HG03159 (cell line): ENCODE data around the gene MEI4.

Experiments used
- ATAC-seq: cut with Tn5 transposase; IDR thresholded peaks from one replicate; pipeline ENCODE4 v1.9.1; 2021; ENCODE audit warnings: mild to moderate bottlenecking, moderate library complexity; ENCODE audit not compliant: unreplicated experiment

The MEI4 gene

DNA sequence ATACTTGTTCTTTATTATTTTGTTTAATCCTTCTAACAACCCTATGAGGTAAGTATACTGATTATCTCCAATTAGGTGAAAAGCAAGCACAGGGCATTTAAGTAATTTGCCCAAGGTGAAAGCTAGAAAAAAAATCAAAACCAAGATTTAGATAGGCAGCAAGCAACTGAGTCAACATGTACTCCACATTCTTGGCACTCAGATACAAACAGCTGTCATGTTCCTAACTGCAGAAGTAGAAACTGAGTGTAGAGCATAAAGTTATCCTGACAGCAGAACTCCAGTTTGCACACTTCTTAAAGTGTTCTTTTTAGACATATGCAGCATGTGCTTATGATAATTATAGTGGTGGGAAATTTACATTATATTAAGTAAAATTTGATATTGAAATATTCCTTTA lies 278.1 kb downstream of the MEI4 start:
- no peak for ATAC-seq

DNA sequence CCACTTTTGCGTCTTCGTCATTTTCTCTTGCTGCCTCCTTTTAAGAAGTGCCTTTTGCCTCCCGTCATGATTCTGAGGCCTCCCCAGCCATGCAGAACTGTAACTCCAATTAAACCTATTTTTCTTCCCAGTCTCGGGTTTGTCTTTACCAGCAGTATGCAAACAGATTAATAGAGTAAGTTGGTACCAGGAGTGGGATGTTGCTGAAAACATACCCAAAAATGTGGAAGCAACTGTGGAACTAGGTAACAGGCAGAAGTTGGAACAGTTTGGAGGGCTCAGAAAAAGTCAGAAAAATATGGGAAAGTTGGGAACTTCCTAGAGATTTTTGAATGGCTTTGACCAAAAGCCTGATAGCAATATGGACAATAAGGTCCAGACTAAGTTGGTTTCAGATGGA lies 309.2 kb downstream of the MEI4 start:
- ATAC-seq: no peak

DNA sequence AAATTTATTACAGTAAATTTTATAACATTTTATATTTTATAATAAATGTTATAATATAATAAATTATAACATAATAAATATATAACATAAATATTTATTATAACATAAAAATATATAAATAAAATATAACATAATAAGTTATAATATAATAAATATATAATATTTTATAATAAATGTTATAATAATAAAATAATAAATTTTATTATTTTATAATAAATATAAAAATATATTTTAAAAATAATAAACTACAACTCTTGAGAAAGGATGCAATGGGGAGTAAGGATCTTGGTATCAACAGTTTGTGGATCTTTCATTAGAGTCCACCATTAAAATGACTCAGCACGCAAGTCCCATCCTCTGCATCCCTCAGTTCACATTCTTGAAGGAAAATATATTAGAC lies 312.6 kb downstream of the MEI4 start:
- ATAC-seq: no peak

DNA sequence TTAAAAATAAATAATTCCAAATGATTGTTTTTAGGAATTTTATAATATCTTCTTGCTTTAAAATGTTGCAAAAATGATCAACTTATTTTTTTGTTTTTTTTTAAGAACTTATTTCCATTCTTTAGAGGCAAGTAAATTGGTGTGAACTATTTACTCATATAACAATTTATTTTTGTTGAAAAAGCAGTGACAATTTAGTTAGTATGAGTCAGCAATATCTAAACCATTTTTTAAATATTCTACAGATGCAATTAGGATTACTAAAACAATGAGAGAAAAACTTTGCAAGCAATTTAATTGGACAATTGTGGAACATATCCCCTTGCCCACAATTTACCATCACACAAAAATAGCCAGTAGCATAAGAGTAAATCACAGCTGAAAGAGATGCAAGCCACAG lies 319.5 kb downstream of the MEI4 start:
- no peak for ATAC-seq
